Nephron (organoid): ENCODE results near the gene FOXP3.

Experiments
- H3K27ac Mint-ChIP-seq, 3 experiments: 2 replicates each; pipeline ENCODE4 v1.8.0; 2020; ENCODE audit warnings: mixed read lengths in 3 of 3, mild to moderate bottlenecking in 2 of 3, moderate library complexity in 1 of 3
- H3K27me3 Mint-ChIP-seq: 2 replicates; pipeline ENCODE4 v1.8.0; 2021; ENCODE audit warnings: low read depth, mild to moderate bottlenecking, moderate library complexity, mixed read lengths
- H3K36me3 Mint-ChIP-seq: 2 replicates; pipeline ENCODE4 v1.8.0; 2020; ENCODE audit warnings: low read depth, mixed read lengths
- H3K4me1 Mint-ChIP-seq: 2 replicates; pipeline ENCODE4 v1.8.0; 2020; ENCODE audit warnings: mixed read lengths
- H3K4me3 Mint-ChIP-seq, 3 experiments: 2 replicates each; pipeline ENCODE4 v1.8.0; 2020; ENCODE audit warnings: mild to moderate bottlenecking in 3 of 3, mixed read lengths in 3 of 3, moderate library complexity in 2 of 3
- H3K9me3 Mint-ChIP-seq: 2 replicates; pipeline ENCODE4 v1.8.0; 2020; ENCODE audit warnings: mixed read lengths
- CTCF ChIP-seq, 3 experiments: fragments of 200-600 bp; sonication (generic); IDR thresholded peaks; one replicate each; pipeline ENCODE4 v1.5.0; 2021; ENCODE audit warnings: antibody characterized with exemption in 3 of 3; ENCODE audit not compliant: unreplicated experiment in 3 of 3

FOXP3 gene

GRCh38 chrX:49227726-49228125, 36.8 kb downstream of the FOXP3 start:
- peaks cover 27% of the 10 kb centered on the region for H3K9me3 Mint-ChIP-seq
- peaks cover 3% of the 10 kb centered on the region for H3K27me3 Mint-ChIP-seq
- H3K27ac Mint-ChIP-seq = no peak overlapping the region
- no peaks in the 10 kb centered on the region for H3K4me1 Mint-ChIP-seq
- no peak overlapping the region for H3K4me3 Mint-ChIP-seq
- no peak for TF ChIP-seq CTCF (IDR thresholded peaks at IDR 0.05; ENCODE audit: unreplicated experiment in 3 of 3)
- no peaks in the 10 kb centered on the region for H3K36me3 Mint-ChIP-seq

GRCh38 chrX:49226946-49227345, 37.6 kb downstream of the FOXP3 start:
- Mint-ChIP-seq H3K4me3 (no peak overlapping the region), H3K36me3 (no peaks in the 10 kb centered on the region), H3K9me3 (peaks cover 27% of the 10 kb centered on the region), H3K4me1 (no peaks in the 10 kb centered on the region), H3K27ac (no peak overlapping the region), H3K27me3 (peaks cover 3% of the 10 kb centered on the region)
- TF ChIP-seq CTCF (IDR thresholded peaks at IDR 0.05; ENCODE audit: unreplicated experiment in 3 of 3) = no peak

GRCh38 chrX:49225858-49226257, 38.7 kb downstream of the FOXP3 start:
- H3K9me3 Mint-ChIP-seq = peaks cover 34% of the 10 kb centered on the region
- no peaks in the 10 kb centered on the region for H3K36me3 Mint-ChIP-seq
- peaks cover 6% of the 10 kb centered on the region for H3K27me3 Mint-ChIP-seq
- no peaks in the 10 kb centered on the region for H3K4me1 Mint-ChIP-seq
- no peak overlapping the region for H3K4me3 Mint-ChIP-seq
- H3K27ac Mint-ChIP-seq = no peak overlapping the region
- TF ChIP-seq CTCF (IDR thresholded peaks at IDR 0.05; ENCODE audit: unreplicated experiment in 3 of 3) = no peak

GRCh38 chrX:49221868-49222267, 42.6 kb downstream of the FOXP3 start:
- Mint-ChIP-seq H3K4me1 (no peaks in the 10 kb centered on the region), H3K9me3 (peaks cover 27% of the 10 kb centered on the region), H3K27me3 (peaks cover 13% of the 10 kb centered on the region), H3K36me3 (no peaks in the 10 kb centered on the region), H3K4me3 (no peak overlapping the region), H3K27ac (no peak overlapping the region)
- no peak for TF ChIP-seq CTCF (IDR thresholded peaks at IDR 0.05; ENCODE audit: unreplicated experiment in 3 of 3)

GRCh38 chrX:49220100-49220499, 44.4 kb downstream of the FOXP3 start:
- no peaks in the 10 kb centered on the region for H3K4me1 Mint-ChIP-seq
- H3K27ac Mint-ChIP-seq = no peak overlapping the region
- no peak overlapping the region for H3K4me3 Mint-ChIP-seq
- no peak for TF ChIP-seq CTCF (IDR thresholded peaks at IDR 0.05; ENCODE audit: unreplicated experiment in 3 of 3)
- peaks cover 16% of the 10 kb centered on the region for H3K27me3 Mint-ChIP-seq
- H3K9me3 Mint-ChIP-seq = peaks cover 25% of the 10 kb centered on the region
- H3K36me3 Mint-ChIP-seq = no peaks in the 10 kb centered on the region

- H3K27ac Mint-ChIP-seq = no peak overlapping the region
- H3K36me3 Mint-ChIP-seq = no peaks in the 10 kb centered on the region
- no peaks in the 10 kb centered on the region for H3K4me1 Mint-ChIP-seq
- no peak overlapping the region for H3K4me3 Mint-ChIP-seq
- peaks cover 25% of the 10 kb centered on the region for H3K9me3 Mint-ChIP-seq
- TF ChIP-seq CTCF (IDR thresholded peaks at IDR 0.05; ENCODE audit: unreplicated experiment in 3 of 3) = no peak
- H3K27me3 Mint-ChIP-seq = peaks cover 14% of the 10 kb centered on the region
These were observed 49.4 kb downstream of the FOXP3 start for GRCh38 chrX:49214996-49215526.
